Activated naive CD4-positive, alpha-beta T cell treated with anti-CD3 and anti-CD28 coated beads, Interleukin-2, amount 50 U/mL, for 24 hours (primary cell): ENCODE results near the gene FDPS.

Experiments
- H3K27ac Mint-ChIP-seq: one replicate; pipeline ENCODE4 v1.8.0; 2021; ENCODE audit warnings: mild to moderate bottlenecking, mixed read lengths
- H3K27me3 Mint-ChIP-seq: one replicate; pipeline ENCODE4 v1.8.0; 2021; ENCODE audit warnings: mixed read lengths
- H3K36me3 Mint-ChIP-seq: one replicate; pipeline ENCODE4 v1.8.0; 2021; ENCODE audit warnings: mixed read lengths
- H3K4me1 Mint-ChIP-seq: one replicate; pipeline ENCODE4 v1.8.0; 2021; ENCODE audit warnings: mixed read lengths
- H3K4me3 Mint-ChIP-seq: one replicate; pipeline ENCODE4 v1.8.0; 2021; ENCODE audit warnings: mild to moderate bottlenecking, mixed read lengths
- H3K9me3 Mint-ChIP-seq: one replicate; pipeline ENCODE4 v1.8.0; 2021; ENCODE audit warnings: mixed read lengths

FDPS gene

DNA sequence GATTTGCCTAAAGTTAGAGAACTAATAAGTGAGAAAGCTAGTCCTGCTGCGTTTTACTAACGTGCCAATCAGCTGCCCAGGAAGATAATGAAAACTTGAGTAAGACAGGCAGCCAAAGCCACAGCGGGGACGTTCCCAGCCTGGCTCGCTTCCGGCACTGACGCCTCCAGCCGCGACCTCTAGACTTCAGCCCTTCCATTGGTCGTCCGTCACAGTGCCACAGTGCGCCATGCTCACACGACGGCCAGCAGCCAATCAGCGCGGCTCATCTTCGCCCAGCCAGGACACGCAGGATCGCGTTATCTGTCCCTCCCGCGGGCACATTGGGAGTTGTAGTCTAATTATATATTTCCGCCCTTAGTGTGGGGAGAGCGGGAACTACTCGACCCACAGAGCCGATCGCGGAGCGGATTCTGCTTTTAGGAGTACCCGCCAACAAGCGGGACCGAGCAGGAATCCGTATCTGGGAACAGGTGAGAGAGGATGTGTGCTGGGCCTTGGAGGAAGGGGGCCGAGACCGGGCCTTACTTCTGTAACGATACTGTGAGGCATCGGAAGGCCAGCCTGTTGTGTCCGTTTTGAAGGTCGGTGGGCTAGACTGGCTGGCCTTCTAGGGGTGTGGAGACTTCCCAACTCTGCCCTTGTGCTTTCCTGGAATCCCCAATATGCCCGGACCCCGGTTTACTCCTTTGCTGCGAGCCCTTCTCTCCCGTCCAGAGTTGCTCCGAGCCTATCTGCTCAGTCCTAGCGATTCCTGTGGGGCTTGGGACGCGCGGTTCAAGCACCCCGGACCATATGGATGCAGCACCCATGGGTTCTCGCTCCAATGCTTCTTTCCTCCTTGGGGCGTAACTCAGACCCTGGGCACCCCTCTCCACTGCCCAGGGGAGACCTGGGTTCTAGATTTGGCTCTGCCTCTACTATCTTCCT is at the start of gene FDPS:
TSS of gene FDPS (plus strand) at position 374 of the 930 bp plus-strand sequence. CDS start 924 bp downstream, outside the sequence.
- Mint-ChIP-seq H3K27ac (peak within 1 kb of the TSS; percentile 93), H3K27me3 (no peaks in the 10 kb centered on the region), H3K4me1 (peaks cover 27% of the 10 kb centered on the region), H3K36me3 (peaks cover 12% of the 10 kb centered on the region), H3K4me3 (peak within 1 kb of the TSS; percentile 99), H3K9me3 (no peaks in the 10 kb centered on the region)

DNA sequence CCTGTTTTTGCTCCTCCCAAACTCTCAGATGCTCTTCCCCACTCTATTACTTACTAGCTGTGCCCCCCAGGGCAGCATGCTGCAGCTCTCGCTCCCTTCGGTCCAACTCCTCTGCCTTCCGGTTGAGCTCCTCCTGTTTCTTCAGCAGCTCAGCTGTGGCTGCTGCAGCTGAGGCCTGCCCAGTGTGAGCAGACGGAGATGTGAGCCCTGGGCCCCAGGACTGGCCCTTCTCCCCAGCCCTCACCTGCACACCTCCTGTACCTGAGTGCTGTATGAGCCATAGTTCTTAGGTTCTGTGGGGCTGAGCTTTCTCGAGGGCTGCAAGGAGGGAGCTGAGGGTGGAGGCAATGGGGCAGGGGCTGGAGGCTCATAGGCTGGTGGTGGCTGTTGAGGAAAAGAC is 48.4 kb upstream of the FDPS start:
- peaks cover 31% of the 10 kb centered on the region for H3K36me3 Mint-ChIP-seq
- peak overlapping the region; percentile 72 for H3K27ac Mint-ChIP-seq
- H3K4me3 Mint-ChIP-seq, result peak overlapping the region; percentile 59
- peaks cover 55% of the 10 kb centered on the region for H3K4me1 Mint-ChIP-seq
- H3K9me3 Mint-ChIP-seq, result no peaks in the 10 kb centered on the region
- no peaks in the 10 kb centered on the region for H3K27me3 Mint-ChIP-seq

DNA sequence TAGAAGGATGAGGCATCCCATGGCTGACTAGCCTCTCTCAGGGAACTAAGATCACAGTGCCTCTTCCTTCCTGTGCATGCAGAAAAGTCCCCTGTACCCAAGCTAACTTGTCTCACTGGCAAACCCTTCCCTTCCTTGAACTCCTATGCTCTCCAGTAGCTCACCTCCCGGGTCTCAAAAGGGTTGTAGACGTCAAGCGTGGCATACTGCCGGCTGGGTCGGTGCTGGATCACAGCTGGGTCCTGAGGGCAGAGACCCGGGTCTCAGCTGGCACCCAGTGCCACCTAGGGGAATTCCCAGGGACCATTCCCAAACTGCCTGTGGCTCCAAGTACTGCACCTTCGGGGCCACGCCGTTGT is 47.2 kb upstream of the FDPS start:
- Mint-ChIP-seq H3K9me3 (no peaks in the 10 kb centered on the region), H3K4me1 (peaks cover 48% of the 10 kb centered on the region), H3K27me3 (no peaks in the 10 kb centered on the region), H3K27ac (peak overlapping the region; percentile 95), H3K4me3 (peak overlapping the region; percentile 99), H3K36me3 (peaks cover 31% of the 10 kb centered on the region)

DNA sequence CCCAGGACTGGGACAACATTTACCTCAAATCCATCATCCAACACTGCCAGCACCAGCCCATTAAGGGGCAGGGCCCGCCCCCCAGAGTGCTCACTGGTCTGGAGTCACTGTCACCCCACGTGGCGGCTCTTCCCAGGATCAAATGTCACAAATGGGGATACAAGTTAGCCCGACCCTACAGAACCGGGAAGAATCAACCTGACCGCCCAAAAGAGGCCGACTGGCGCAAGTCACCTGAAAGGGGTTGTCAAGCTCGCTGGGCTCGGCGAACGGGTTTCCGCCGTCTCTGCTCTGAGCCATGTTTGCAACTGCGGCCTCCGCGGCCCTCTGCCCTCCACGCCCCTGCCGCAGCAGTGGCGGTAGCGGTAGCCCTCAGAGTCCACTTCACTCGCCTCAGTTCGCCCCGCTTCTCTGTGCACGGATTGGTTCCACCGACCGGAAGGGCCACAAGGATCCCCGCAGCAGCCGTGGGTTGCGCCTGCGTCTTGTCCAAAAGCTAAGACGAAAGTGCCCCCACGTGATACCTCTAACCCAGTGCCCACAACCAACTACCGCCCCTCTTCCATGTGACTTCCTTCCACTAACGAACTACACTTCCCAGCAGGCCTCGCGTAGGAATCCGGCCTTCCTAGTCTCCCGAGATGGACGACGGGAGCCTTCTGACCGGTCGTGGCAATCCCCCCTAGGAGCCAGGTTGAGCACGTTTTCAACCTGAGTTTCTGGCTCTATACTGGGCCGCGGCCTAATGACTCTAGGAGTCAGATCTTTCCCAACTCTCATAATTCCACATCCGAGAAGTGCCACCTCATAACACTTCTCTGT is 46.6 kb upstream of the FDPS start, which contains the start of gene SCAMP3:
TSS of gene SCAMP3 (minus strand) at position 509 of the 822 bp plus-strand sequence. CDS start at position 300, 209 bp downstream.
- Mint-ChIP-seq H3K27ac (peak within 1 kb of the TSS; percentile 95), H3K9me3 (no peaks in the 10 kb centered on the region), H3K36me3 (peaks cover 27% of the 10 kb centered on the region), H3K4me1 (peaks cover 42% of the 10 kb centered on the region), H3K4me3 (peak within 1 kb of the TSS; percentile 99), H3K27me3 (no peaks in the 10 kb centered on the region)

DNA sequence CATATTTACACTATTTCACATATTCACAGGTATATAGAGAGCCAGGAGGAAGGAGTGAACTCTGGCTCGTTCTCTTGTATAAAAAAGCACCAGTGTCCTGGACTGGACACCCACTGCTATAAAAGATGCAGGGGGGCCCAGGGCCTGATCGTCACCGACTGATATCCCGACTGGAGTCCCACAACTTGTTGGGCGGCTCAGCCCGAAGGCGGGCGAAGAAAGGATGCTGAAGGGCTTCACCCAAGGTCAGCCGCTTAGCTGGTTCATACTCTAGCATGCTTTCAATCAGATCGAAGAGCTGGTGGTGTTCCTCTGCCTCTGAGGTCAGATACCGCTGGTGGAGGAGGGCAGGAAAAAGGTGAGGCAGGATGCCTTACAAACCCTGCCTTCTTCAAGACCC is 45.6 kb upstream of the FDPS start:
- Mint-ChIP-seq H3K4me1 (peaks cover 36% of the 10 kb centered on the region), H3K9me3 (no peaks in the 10 kb centered on the region), H3K27me3 (no peaks in the 10 kb centered on the region), H3K27ac (peak overlapping the region; percentile 95), H3K36me3 (peaks cover 25% of the 10 kb centered on the region), H3K4me3 (peak overlapping the region; percentile 99)

DNA sequence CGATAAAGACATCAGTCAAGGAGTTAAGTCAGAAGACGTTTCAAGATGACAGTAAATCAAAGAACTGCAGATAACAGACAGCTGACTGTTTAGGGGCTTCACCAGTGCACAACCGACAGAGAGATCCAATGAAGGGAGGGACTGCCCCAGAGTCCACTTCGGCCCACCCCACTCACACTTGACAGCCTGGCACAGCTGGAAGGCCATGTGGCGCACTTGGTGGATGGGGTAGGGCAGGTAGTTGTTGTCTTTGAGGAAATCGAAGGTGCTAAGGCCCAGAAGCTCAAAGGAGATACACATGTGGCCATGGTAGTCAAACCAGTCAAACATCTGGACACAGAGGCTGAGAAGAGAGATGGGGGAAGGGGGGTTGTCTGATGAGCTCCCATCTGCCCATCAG is 42.1 kb upstream of the FDPS start:
- Mint-ChIP-seq H3K4me3 (no peak overlapping the region), H3K27me3 (no peaks in the 10 kb centered on the region), H3K36me3 (peaks cover 25% of the 10 kb centered on the region), H3K9me3 (no peaks in the 10 kb centered on the region), H3K27ac (no peak overlapping the region), H3K4me1 (peaks cover 35% of the 10 kb centered on the region)

DNA sequence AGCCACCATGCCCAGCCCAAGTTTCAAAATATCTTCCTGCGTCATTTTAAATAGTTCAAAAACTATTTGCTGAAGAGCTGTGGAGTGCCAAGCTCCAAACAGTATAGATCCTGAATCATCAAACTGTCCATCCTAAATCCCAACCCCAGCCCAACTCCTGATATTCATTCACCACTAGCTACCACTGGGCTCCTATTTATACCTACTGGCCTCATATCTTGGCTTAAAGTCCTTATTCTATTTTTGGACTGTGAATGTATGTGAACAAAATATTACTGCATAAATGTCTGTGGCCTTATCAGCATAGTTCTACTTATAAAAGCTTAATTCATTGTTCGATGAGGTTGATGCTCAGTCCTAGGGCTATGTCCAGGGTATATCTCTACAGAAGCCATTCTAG is 41.3 kb upstream of the FDPS start:
- no peaks in the 10 kb centered on the region for H3K27me3 Mint-ChIP-seq
- no peak overlapping the region for H3K4me3 Mint-ChIP-seq
- H3K4me1 Mint-ChIP-seq, result peaks cover 34% of the 10 kb centered on the region
- H3K9me3 Mint-ChIP-seq, result no peaks in the 10 kb centered on the region
- no peak overlapping the region for H3K27ac Mint-ChIP-seq
- H3K36me3 Mint-ChIP-seq, result peaks cover 19% of the 10 kb centered on the region

DNA sequence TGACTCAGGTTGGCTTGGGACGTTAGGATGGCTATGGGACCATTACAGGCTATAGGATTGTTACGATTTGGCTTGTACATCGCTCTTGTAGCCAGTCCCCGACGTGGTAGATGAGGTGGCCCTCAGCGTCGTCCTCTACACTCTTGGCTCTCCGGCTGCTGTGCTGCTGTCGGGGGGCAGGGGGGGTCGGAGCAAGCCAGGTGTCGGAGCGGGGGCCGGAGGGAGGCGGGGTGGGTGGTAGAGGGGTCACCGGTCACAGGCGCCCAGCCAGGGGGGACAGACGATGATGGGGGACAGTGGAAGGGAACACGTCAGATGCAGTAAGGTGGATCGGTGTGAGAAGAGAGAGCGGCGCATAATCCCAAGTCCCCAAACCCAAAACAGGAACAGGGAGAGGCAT is 40.0 kb upstream of the FDPS start:
- Mint-ChIP-seq H3K9me3 (no peaks in the 10 kb centered on the region), H3K36me3 (peaks cover 13% of the 10 kb centered on the region), H3K4me1 (peaks cover 29% of the 10 kb centered on the region), H3K27me3 (no peaks in the 10 kb centered on the region), H3K27ac (no peak overlapping the region), H3K4me3 (no peak overlapping the region)

DNA sequence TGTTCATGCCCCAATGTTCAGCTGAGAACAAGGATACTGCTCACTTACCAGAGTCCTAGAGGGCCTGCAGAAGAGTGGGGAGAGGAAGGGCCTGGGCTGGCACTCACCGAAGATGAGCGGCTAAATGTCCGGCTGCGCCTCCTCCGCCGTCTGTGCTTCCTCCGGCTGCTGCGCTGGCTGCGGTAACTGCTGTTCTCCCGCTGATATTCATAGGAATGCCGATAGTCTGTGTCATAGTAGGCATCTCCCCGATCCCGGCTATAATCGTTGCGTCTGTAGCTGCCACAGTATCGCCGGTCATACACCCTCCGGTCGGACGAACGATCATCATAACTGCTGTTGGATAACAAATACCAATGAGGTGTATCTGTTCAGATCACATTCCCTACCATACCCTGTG is 39.3 kb upstream of the FDPS start:
- Mint-ChIP-seq H3K36me3 (peaks cover 12% of the 10 kb centered on the region), H3K4me3 (no peak overlapping the region), H3K9me3 (no peaks in the 10 kb centered on the region), H3K4me1 (peaks cover 31% of the 10 kb centered on the region), H3K27me3 (no peaks in the 10 kb centered on the region), H3K27ac (no peak overlapping the region)

DNA sequence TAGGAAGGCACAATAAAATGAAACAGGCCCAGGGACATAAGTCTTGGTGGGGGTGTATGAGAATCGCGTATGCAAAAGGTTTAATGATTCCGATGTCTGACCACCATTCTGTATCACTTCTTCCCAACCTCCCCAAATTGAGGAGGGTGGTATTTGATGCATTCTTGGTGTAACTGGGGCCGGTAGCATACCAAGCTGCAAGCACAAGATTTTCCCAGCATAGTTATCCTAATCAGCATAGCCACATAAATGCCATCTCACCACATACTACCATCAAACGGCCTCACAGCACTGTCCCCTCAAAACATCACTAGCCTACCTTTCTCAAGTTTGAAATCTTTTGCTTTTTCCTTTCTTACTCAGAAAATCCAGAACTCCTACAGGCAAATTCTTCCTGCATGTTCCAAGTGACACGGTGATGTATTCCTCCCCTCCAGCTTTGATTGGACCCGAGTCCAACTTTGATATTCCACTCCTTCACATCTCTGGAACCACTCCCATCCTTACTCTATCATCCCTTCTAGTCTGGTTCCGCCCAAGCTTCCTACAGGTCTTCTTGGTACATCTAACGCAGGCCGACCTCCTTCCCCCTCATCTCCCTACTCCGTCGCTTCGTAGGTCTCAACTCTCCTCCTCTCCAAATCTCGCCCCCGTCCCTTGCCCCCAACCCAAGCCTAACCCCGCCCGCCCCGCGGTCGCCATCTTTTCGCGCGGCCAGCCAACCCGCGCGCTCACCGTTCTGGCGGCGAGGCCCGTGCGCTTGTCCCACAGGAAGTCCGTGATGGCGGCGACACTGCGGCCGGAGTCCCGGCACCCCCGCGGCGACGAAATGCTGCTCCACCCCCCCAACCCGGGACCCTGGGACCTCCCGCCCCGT is 36.0 kb upstream of the FDPS start:
- Mint-ChIP-seq H3K4me3 (peak overlapping the region; percentile 91), H3K9me3 (no peaks in the 10 kb centered on the region), H3K27me3 (no peaks in the 10 kb centered on the region), H3K36me3 (peaks cover 12% of the 10 kb centered on the region), H3K4me1 (peaks cover 49% of the 10 kb centered on the region), H3K27ac (peak overlapping the region; percentile 67)

DNA sequence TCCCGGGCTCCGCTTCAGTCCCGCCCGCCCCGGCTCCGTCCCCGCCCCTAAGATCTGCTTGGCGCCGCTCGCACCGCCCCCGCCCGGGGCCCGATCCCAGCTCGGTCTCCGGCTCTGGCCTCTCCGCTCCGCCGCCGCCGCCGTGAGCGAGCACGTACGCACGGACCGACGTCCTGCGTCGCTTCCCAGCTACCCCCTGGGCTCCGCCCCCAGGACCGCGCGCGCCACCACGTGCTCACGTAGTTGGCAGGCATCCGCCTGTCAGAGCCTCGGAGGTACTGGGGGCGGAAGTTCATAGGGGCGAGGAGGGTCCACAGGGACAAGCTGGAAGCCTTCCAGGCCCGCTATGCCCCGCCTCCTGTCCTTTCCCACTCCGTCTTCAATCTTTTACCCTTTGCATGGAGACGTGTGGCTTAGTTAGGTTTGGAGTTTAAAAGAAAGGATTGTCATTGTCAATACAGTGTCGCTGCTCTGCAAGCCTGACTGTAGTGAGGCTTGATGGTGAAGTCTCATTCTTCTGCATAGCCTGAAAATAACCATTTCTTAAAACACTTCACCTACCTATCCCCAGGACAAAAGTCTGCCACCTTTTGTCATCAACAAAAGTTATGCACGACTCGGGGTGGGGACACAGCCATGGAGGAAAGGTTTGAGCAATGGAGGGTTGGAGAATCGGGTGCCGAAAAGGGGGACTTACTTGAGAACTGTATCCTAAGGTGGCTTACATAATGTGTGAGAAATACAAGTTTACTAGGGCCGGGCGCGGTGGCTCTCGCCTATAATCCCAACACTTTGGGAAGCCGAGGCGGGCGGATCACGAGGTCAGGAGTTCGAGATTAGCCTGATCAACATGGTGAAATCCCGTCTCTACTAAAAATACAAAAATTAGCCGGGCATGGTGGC is 35.1 kb upstream of the FDPS start, which contains the start of gene CLK2:
TSS of gene CLK2 (minus strand) at position 162 of the 903 bp plus-strand sequence. CDS start 2,527 bp downstream, outside the sequence.
- Mint-ChIP-seq H3K27ac (peak within 1 kb of the TSS; percentile 95), H3K9me3 (no peaks in the 10 kb centered on the region), H3K27me3 (no peaks in the 10 kb centered on the region), H3K4me3 (peak within 1 kb of the TSS; percentile 91), H3K36me3 (peaks cover 10% of the 10 kb centered on the region), H3K4me1 (peaks cover 53% of the 10 kb centered on the region)

DNA sequence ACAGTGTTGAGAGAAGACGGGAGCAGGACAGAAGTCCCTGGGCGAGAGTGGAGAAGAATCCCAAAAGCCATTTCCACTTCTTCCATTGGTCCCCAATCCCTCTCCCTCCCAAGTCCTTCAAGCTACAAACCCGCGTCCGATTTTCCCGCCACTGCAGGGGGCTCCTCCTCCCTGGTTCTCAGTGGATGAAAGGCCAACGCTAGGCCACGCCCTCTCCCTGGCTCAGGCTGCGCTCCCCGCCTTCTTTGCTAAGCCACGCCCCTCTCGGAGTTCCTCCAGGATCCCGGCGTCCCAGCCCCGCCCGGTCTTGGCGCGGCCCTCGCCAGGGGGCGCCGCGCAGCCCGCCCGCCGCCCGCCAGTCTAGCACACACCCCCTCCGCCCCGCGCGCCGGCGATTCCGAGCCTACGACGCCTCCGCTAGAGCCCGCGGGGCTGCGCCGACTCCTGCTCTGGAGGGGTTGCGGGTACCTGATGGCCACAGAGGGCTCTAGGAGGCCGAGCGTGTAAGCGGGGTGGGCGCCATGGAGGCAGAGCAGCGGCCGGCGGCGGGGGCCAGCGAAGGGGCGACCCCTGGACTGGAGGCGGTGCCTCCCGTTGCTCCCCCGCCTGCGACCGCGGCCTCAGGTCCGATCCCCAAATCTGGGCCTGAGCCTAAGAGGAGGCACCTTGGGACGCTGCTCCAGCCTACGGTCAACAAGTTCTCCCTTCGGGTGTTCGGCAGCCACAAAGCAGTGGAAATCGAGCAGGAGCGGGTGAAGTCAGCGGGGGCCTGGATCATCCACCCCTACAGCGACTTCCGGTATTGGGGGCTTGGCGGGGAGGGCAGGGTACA is 31.4 kb upstream of the FDPS start, which contains the start of gene HCN3:
TSS of gene HCN3 (plus strand) at position 394 of the 832 bp plus-strand sequence. CDS start at position 522, 128 bp downstream.
- Mint-ChIP-seq H3K27me3 (no peaks in the 10 kb centered on the region), H3K36me3 (peaks cover 2% of the 10 kb centered on the region), H3K4me1 (peaks cover 35% of the 10 kb centered on the region), H3K4me3 (peak within 1 kb of the TSS; percentile 83), H3K9me3 (no peaks in the 10 kb centered on the region), H3K27ac (peak within 1 kb of the TSS; percentile 86)

DNA sequence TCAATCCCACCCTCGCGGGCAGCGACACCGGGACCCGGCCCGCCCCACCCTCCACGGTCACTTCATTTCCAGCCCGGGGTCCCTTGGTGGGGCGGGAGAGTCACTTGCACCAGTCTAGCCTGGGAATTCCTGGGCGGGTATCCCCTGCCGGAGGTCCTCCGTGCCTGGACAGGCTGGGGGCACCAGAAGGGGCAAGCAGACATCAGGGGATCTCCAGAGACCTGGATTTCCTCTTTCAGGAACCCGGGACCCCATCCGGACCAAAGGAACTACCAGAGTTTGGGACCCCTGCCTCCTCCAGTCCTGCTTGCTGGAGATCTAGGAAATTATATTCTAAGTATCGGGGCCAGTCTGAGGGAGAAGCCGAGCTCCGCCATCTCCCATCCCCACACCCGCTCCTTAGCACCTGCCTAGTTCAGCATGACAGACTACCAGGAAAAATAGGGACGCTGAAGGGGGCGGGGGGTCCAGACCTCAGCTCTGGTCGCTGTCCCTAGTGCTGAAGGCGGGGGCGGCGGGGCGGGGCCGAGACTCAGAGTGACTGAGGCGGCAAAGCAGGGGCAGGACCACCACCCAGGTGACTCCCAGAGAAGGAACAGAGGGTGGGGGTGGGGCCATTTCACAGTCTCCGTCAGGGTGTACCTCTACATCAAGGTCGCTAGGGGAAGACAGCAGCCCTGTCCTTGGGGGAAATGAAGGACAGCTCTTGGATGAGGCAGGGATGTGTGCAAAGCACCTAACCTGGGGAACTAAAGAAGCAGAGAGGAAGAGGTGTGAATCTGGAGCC is 30.6 kb upstream of the FDPS start:
- Mint-ChIP-seq H3K4me3 (peak overlapping the region; percentile 83), H3K9me3 (no peaks in the 10 kb centered on the region), H3K4me1 (peaks cover 30% of the 10 kb centered on the region), H3K36me3 (no peaks in the 10 kb centered on the region), H3K27me3 (no peaks in the 10 kb centered on the region), H3K27ac (no peak overlapping the region)
